Glomerular endothelial cell (primary cell): Measurements from ENCODE around the gene C1orf167. TPM values are rescaled to one million over a fixed set of nuclear protein-coding genes. Genes with fewer than 3 reads are reported as not detected.

Experiments
- DNase-seq: peaks from one replicate; pipeline ENCODE4 v3.0.0-alpha.2; 2011; ENCODE audit warnings: low read depth, low spot score; ENCODE audit errors: extremely low read depth
- total RNA-seq: library from RNA; depleted of rRNA; stranded (reverse); fragments of >200 nt; gene quantifications from 2 replicates; pipeline ENCODE4 v1.2.3, GENCODE V29; 2015

The C1orf167 gene
- total RNA-seq, 1 donor from 2014 or later: not detected

DNA sequence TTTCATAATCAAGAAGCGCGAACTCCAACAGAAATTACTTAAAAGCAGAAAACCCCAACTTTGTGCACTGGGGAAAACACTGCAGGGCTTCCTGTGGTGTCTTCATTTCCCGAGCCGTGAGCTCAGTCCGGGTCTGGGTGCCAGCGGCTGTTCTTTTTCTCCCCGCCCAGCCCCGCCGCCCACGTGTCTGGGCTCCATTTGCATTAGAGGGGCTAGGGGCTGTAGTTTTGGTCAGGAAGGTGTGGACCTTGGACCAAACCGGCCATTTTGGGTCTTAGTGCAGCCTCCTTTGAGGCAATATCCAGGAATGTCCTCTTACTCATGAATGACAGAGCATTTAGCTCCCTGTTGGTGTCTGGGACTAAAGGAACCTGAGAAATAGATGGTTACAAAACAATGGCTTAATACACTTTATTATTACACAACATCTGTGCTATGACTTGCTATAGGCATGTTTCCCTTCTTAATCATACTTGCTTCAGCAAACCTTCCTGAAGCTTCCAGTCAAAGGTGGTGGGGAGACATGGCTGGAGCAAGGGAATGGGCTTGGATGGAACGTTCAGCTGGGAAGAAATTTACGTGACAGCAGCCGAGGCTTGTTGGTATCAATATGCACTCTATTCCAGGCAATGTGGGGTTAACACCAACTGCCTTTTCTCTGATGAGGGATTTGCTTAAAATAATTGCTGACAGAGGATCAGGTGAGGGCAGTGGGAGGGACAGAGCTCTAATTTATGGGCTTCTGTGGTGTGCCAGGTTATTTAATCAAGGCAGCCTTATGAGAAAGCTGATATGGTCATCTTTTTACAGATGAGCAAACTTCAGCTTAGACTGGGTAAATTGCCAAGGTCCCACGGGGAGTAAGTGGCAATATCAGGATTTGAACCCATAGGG is 25.0 kb upstream of the C1orf167 start:
- no peak for DNase-seq

DNA sequence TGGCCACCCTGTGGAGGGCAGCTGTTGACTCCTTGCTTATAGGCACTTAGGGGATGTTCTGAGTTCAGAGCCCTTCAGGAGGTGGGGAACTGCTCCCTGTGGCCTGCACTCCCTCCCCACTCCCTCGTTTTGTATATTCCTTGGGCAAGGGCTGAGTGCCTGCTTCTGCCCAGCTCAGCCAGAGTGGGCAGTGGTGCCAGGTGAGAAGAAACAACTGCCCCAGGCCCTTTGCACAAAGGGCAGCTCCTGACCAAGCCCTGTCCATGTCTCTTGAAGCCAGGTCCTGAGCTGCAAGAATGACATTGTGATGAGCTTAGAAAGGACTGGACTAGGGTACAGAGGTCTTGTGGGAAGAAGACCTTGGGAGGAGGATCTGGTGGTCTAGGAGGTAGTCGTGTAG is 23.9 kb upstream of the C1orf167 start:
- DNase-seq: no peak

DNA sequence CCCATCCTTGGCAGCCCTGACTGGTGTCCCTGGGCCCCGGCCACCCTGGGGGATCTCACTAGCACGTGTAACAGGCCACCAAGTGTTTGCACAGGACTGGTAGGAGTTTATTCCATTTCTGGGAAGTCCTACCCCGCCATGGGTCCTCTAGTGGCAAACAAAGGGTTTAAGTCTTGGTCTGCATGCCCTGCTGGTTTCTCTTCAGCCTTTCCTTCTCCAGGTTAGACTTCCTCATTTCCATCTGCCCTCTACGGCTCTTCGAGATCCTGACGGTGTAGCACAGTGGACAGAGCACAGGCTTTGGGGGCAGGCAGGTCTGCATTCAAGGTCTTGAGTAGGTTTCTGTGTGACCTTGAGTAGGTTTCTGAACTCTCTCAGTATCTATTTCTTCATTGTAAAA is 23.2 kb upstream of the C1orf167 start:
- no peak for DNase-seq

DNA sequence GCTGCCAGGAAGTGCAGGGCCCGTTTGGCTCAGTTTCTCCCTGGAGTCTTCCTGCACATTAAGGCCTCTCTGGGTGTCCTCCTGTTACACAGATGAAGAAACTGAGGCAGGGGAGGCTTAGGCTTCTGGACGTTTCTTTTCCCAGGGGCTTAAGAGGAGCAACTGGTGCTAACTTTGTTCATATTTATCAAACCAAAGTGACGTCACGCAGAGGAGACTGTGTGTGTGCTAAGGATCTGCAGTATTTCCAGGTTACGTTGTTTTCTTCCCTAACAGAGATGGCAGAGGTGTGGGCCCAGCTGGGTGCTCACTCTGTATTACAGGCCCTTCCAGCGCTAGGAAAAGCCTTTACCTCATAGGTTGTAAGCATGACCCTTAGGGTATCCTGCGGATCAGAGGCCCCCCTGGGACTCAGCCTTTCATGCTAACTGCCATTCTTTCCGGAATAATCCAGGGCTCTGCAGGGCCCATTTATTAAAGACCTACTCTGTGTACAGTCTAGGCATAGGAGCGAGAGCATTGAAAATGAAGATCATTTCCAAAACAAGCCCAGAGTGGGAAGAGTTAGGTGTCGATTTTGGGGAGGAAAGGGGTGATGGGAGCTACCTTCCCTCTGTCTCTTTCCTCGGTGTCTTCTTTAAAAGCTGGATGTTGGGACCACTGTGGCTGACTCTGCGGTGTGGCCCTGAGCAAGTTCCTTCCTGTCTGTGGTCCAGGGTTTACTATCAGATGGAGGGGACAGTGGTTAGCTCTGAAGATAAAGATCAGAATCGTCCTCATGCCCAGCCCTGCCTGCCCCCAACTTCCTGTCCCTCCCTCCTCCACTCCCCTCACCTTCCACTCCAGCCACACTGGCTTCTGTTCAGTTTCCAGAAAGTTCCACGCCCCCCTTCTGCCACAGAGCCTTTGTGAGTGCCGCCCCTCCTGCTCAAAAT is 21.5 kb upstream of the C1orf167 start:
- DNase-seq: no peak

DNA sequence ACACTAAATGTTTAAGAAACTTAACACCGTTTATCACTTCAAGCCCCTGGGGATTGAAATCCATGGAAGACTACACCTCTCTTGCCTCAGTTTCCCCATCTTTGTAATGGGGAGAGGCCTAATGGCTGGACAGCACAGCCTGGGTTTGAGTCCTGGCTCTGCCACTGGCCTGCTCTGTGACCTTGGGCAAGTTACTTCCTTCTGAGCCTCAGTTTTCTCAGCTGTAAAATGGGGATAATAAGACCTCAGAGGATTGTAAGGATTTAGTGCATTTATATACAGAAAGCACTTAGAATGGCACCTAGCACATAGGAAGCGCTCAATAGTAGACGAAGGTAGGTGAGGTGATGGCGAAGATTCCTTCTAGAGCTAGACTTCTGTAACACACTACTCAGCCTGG is 20.5 kb upstream of the C1orf167 start:
- no peak for DNase-seq

DNA sequence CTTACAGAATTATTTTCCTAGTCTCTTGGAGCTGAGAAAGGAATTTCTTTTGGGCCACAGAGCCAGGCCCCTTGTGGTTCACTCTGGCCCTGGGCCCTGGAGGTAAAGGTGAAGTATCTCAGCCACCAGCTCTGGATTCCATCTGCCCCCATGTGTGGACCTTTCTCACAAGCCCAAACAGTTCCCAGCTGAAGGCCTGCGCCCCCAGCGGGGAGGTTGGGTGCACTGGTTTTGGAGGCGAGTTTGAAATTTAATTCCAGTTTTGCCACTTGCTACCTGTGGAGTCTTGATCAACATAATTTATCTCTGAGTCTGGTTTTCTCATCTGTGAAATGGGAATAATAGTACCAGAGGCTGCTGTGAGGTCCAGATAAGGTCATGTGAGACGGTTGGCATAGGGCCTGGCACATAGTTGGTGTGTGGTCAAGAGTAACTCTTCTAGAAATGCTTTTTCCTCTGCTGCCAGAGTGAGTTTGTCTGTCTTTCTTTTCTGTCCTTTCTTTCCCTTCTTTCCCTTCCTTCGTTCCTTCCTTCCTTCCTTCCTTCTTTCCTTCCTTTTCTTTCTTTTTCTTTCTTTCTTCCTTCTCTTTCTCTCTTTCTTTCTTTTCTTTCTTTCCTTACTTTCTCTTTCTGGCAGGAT is 20.0 kb upstream of the C1orf167 start:
- no peak for DNase-seq

DNA sequence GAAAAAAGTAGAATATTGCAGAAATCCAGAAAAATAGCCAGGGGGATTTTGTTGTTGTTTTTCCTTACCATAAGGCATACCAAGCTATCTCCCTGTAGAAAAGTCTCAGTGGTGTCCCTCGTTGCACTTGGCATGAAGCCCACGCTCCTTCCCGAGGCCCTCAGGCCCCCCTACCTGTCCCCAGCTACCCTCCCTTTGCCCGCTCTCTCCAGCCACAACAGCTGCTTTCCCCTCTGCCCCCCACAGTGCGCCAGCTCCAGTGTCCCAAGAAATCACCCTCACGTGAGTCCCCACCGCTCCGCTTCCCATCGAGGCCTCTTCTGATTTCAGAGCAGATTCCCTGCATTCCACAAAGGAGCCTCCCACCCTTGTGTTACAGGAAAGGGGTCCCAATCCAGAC is 17.7 kb upstream of the C1orf167 start:
- no peak for DNase-seq

DNA sequence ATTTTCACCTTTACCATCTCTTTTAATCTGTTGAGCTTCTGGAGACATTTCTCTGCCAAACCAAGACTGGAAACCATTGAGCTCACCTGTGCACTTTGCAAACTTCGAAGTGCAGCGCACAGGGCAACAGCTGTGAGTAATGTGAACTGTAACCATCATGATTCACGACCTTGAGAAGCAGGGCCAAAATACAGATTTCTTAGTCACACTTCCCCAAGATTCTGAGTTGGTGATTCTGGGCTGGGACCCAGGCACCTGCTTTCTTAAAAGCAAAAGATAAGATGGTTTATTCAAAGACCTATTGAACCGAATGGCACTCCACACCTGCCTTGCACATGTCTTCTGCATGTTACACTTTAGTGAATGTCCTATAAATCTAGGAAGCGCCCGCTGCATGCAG is 15.9 kb upstream of the C1orf167 start:
- no peak for DNase-seq

DNA sequence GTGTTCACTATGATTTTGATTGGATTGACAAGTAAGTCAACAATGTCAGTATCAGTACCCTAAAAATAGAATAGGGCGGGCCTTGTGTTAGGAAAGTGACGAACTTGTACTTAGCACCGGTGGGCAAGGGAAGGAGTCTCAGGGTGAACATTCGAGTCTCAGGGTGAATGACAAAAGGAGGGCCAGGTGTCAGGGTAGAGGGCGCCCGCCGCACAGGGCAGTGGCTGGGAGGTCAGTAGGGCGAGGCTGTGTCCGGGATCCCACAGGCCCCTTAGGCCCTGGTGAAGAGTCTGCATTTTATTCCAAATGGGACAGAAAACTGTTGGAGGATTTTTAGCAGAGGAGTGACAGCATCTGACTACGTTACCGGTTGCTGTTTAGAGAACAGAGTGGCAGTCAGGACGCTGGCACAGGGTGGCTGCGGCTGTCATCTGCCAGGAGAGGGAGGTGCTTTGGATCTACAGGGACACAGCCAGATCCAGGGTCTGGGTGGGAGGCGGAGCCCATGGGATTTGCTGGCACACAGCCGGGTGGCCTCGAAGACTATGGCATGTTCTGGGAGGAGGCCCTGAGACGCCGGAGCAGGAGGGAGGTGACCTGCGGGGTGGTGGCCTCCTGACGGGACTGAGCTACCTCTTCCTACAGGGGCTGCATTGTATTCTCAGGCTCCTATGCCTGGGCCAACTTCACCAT is 15.1 kb upstream of the C1orf167 start:
- no peak for DNase-seq

DNA sequence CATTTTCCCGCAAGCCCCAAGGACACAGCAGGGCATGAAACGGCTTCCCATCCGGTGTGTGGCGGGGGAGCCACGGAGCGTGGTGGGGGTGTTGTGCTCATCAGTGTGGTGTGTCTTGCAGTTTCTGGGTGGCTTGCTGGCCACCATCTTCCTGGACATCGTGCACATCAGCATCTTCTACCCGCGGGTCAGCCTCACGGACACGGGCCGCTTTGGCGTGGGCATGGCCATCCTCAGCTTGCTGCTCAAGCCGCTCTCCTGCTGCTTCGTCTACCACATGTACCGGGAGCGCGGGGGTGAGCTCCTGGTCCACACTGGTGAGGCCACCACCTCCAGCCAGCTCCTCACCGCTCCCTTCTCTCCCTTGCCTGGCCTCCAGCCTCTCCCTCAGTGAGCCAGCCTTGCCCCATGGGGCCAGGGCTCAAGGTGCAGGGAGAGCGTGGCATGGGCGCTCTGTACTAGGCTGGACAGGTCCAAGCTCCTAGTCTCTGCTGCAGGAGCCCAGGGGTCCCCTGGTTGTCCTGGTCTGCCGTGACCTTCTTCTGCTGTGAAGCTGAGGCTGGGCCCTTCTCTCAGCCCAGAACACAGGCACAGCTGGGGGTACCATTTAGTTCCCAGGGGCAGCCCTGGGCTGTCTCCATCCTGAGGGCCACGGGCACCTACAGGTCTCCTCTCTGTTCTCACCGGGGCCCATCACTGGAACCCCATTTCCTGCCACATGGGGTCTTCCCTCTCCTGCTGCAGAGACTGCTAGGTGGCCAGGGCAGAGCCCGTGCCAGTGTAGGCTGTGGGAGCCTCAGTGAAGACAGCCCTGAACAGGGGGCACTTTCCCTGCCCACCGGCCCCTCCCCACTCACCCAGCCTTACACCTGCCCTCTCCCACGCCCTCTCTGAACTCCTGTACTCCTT is 13.4 kb upstream of the C1orf167 start:
- DNase-seq: no peak

DNA sequence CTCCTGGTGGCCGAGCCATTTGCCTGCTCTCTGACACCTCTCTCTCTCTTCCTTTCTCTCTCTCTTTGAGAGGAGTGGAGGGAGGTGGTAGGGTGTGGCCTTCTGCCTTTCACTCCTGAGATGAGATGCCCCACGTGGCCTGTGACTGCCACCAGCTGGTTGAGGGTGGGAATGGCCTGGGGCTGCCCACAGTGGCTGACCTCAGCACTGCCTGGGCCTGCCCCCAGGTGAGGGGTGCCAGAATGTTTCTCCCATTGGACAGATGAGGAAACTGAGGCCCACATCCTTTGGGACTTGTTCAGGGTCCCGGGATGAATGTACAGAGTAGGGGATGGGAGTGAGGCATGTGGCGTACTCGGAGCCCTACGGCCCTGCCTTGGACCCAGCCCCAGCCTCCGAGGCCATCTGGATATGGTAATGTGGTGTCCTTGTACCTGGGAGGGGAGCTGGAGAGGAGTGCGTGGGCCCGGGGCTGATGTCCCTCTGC is 12.7 kb upstream of the C1orf167 start:
- DNase-seq: no peak

DNA sequence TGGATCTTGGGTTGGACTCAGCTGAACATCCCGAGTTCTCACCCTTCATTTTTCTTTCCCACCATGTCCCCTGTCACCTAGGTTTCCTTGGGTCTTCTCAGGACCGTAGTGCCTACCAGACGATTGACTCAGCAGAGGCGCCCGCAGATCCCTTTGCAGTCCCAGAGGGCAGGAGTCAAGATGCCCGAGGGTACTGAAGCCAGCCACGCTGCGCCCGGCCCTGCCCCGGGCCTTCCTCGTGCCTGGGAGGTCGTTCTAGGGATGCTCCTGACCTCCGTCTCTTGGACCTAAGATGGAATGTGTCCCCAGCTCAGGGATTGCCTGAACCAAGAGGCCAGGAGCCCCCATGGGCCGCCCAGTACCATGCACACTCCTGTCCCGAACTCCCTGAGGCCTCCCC is 12.0 kb upstream of the C1orf167 start:
- DNase-seq: no peak

DNA sequence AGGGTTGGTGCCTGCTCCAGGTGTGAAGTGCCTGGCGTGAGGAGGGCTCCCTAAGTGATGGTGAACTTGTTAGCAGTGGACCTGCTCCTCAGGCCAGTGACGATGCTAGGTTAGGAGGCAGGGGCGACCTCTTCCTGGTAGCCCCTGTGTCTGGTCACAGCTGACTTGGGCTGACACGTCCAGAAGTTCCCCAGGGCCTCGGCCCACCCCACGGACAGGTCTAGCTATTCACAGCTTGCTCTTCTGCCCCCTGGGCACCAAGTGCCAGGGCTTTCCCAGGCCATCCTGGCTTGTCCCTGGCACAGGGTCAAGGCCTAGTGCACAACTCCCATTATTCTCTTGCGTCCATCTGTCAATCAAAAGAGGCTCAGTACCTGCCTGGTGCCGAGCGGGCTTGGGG is 10.9 kb upstream of the C1orf167 start:
- DNase-seq: no peak

DNA sequence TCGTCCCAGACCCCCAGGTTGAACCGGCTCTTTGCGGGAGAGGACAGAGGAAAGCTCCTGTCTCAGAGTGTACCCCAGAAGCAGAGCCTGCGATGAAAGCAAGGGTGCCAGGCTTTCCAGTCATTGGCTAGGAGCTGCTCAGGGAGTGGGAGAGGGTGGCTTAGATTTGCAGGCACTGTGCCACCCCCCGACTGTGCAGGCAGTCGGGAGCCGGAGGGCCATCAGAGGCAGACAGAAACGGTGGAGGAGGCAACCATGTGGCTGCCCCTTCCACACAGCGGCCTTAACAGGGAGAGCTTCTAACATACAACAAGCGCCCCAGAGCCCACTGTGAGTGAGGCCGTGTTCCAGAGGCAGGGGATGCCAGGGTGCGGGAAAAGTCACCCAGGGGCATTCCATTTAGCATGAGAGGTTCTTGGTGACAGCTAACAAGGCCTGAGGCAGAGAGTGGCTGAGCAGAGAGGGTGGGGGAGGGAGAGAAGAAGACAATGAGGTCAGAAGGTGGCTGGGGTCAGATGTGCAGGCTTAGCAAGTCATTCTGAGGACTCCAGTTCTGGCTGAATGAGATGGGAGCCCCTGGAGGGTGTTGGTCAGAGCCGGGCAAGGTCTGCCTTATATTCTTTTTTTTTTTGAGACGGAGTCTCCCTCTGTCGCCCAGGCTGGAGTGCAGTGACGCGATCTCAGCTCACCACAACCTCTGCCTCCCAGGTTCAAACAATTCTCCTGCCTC is 9.5 kb upstream of the C1orf167 start:
- no peak for DNase-seq

DNA sequence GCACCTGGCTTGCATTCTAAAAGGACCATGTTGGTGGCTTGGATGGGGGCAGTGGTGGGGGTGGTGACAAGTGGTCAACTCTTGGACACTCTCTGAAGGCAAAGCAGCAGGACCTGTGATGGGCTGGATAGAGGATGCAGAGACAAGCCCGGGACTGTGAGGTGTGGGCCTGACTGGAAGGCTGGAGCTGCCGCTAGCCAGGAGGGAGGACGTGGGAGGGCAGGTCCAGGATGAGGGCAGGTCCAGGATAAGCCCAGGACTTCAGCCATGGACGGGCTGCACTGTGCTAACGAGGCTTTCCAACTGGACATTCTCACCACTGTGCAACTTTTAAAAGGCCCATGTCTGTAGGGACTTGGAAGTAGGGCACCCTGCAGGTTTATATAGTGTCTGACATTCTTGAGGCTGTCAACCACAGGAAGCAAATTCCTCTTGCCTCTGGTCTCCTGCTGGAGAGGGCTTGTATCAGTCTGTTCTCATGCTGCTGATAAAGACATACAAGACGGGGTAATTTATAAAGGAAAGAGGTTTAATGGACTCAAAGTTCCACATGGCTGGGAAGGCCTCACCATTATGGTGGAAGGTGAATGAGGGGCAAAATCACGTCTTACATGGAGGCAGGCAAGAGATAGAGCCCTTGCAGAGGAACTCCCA is 8.3 kb upstream of the C1orf167 start:
- no peak for DNase-seq

DNA sequence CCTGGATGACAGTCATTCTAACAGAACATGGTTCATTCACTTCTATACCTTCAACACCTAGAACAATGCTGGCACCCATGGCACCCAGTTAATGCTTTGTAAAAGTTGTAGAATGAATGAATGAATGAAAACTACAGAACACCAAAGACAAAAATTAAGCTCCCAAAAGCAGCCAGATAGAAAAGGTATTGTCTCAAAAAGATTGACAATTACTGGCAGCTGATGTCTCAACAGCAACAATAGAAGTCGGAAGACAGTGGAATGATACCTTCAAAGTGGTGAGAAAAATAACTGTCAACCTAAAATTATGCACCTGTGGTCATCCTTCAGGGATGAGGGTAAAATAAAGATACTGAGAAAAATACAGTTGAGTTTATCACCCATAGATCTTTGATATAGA is 4.9 kb upstream of the C1orf167 start:
- DNase-seq: no peak

DNA sequence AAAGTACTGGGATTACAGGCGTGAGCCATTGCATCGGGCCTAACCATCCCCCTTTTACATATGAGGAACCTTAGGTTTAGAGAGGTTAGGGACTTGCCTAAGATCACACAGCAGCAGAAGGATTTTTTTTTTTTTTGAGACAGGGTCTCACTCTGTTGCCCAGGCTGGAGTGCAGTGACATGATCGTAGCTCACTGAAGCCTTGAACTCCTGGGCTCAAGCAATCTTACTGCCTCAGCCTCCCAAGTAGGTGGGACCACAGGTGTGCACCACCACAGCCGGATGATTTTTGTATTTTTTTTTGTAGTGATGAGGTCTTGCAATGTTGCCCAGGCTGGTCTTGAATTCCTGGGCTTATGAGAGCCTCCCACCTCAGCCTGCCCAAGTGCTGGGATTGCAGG is 2.2 kb upstream of the C1orf167 start:
- DNase-seq: no peak

DNA sequence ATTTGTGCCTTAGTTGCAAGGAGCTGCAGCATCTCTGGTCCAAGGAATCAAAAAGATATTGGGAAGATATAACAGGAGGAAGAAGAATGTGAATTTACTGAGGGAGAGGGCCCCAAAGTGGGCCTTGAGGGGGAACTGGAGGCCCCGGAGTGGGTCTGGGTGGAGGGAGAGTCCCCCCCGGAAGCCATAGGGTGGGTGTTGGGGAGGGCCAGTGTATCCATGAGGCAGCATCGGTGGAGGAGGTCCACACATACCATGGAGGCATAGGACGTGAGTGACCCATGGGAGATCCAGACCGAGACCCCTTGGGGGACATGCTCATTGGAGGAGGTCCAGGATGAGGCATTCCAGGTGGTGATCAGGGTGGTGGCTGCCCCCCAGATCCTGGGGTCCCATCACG is 708 bp upstream of the C1orf167 start:
- no peak for DNase-seq
